Gastrocnemius medialis (tissue), 4 donors: ENCODE data around the gene MYL12B.

Experiments used
- CTCF ChIP-seq, 5 experiments: fragments of 450-650 bp in 3 of 5; fragments of 200-600 bp in 2 of 5; sonication (generic) in 2 of 5; IDR thresholded peaks in 4 of 5; conservative IDR thresholded peaks in 1 of 5; 1 replicate in 4 of 5; 2 replicates in 1 of 5; pipeline ENCODE4 v1.5.1; 2016 to 2019; ENCODE audit warnings: antibody characterized with exemption in 5 of 5, mild to moderate bottlenecking in 3 of 5, moderate library complexity in 3 of 5
- POLR2A ChIP-seq, 2 donors: fragments of 450-650 bp; IDR thresholded peaks; one replicate each; pipeline ENCODE4 v1.6.1; 2017; ENCODE audit warnings: antibody characterized with exemption in 2 of 2, mild to moderate bottlenecking in 2 of 2, moderate library complexity in 2 of 2

DNA sequence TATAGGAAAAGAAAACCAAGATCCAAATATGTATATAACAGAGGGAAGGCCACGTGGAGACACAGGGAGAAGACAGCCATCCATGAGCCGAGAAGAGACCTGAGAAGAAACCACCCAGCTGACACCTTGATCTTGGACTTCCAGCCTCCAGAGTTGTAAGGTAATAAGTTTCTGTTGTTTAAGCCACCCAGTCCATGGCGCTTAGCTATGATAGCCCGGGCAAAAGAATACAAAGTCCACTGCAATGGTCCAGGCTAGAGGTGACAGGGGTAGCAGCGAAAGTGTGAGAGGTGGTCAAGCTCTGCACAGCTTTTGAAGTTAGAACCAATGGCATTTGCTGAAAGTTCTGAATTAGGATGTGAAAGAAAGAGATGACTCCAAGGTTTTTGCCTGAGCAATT, 44.9 kb upstream of the MYL12B start:
- TF ChIP-seq CTCF (IDR thresholded peaks at IDR 0.05 in 4 of 5, conservative IDR thresholded peaks at IDR 0.05 in 1 of 5), result no peak
- no peak for TF ChIP-seq POLR2A (IDR thresholded peaks at IDR 0.05)
